Measurements from ENCODE around the gene OR52B6. TPM values are rescaled to one million over a fixed set of nuclear protein-coding genes. Genes with fewer than 3 reads are reported as not detected.
"Not testable (repeated sequence)": the region's sequence is repeated elsewhere in the genome, so short reads cannot be mapped to it uniquely, and the experiment has no call there.

The OR52B6 gene
- total RNA-seq, 1 donor from 2014 or later, result not detected

DNA sequence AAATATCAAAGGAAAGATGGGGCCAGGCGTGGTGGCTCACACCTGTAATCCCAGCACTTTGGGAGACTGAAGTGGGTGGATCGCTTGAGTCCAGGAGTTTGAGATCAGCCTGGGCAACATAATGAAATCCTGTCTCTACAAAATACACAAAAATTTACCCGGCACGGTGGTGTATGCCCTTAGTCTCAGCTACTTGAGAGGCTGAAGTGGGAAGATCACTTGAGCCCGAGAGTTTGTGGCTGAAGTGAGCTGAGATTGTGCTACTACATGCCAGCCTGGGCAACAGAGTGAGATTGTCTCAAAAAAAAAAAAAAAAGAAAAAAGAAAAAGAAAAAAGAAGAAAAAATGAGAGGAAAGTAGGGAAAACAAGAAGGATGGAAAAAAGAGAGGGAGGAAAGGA, 11.9 kb downstream of the OR52B6 start:
- no peak for ATAC-seq
- intact Hi-C loops (cut with micrococcal nuclease), result no loop called here
- no peak for DNase-seq

DNA sequence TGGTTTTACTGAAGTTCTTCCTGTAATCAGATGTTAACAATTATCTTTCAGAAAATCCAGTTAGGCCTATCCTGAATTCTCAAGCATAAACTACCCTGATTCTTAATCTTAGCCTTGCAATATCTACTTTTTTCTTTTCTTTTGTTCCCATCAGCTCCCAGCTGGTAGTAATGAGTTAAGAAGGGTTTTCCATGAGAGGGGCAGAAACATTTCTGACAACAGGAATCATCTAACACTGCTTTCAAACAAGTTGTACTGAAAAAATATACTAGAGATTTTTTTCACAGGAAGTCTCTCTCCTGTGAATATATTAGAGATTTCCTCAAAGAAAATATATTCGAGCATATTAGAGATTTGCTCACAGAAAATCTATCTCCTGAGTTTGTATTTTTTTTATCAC, 12.5 kb downstream of the OR52B6 start:
- intact Hi-C loops (cut with micrococcal nuclease), result no loop called here
- DNase-seq (no peak), ATAC-seq (no peak)

- DNase-seq (peak; percentile 57), ATAC-seq (peak; percentile 78)
- intact Hi-C loops (cut with micrococcal nuclease), result no loop called here
These were observed 16.0 kb downstream of the OR52B6 start, which contains the start of gene TRIM6 for GRCh38 chr11:5596607-5597201. TRIM6 (plus strand) TSS chr11:5596637; CDS start chr11:5596898, 261 bp downstream.

GRCh38 chr11:5597953-5598352, 17.3 kb downstream of the OR52B6 start:
- DNase-seq (no peak), ATAC-seq (peak; percentile 56)
- intact Hi-C loops (cut with micrococcal nuclease), result no loop called here

GRCh38 chr11:5600374-5600851, 19.7 kb downstream of the OR52B6 start:
- ATAC-seq (peak; percentile 82), DNase-seq (peak; percentile 61)
- intact Hi-C loops (cut with micrococcal nuclease), result no loop called here

- intact Hi-C loops (cut with micrococcal nuclease); DNase-seq; ATAC-seq: not testable (repeated sequence)
These were observed 22.1 kb downstream of the OR52B6 start for GRCh38 chr11:5602791-5603190.

DNA sequence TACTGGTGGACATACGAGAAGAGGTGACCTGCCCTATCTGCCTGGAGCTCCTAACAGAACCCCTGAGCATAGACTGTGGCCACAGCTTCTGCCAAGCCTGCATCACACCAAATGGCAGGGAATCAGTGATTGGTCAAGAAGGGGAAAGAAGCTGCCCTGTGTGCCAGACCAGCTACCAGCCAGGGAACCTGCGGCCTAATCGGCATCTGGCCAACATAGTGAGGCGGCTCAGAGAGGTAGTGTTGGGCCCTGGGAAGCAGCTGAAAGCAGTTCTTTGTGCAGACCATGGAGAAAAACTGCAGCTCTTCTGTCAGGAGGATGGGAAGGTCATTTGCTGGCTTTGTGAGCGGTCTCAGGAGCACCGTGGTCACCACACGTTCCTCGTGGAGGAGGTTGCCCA, 22.6 kb downstream of the OR52B6 start:
- no peak for ATAC-seq
- intact Hi-C loops (cut with micrococcal nuclease), result no loop called here
- DNase-seq, result no peak

DNA sequence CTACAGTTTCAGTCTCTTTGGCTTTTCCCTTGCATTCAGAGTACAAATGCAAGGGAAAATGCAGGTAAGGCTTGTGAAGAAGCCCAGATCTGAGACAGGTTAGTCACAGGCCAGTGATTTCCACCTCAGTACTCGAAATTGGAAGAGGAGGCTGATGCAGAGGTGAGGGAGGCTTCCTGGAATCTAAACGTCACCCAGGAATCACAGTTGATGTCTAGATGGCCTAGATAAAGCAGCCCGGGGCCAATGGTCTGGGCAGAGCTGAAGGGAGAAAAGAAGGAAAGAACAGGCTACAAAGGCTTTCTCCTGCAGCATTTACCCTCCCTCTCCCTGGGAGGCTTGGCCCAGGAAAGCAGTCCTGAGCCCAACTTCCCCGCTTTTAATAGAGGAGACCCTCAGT, 24.2 kb downstream of the OR52B6 start:
- intact Hi-C loops (cut with micrococcal nuclease), result no loop called here
- DNase-seq (no peak), ATAC-seq (no peak)

DNA sequence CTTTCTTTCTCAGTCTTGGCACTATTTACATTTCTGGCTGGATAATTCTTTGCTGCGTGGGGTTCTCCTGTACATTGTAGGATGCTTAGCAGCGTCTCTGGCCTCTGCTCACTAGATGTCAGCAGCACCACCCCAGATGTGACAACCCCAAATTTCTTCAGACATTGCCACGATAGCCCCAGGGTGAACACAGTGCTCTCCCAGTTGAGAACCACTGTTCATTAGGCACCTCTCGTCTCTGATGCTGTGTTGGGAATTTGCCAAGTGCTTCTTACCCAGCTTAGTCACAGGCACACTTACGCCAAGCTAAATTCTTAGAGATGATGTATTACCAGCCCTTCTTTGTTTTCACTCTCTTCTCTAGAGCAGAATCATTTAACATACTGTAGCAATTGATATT, 25.2 kb downstream of the OR52B6 start:
- intact Hi-C loops (cut with micrococcal nuclease), result no loop called here
- ATAC-seq (no peak), DNase-seq (no peak)

DNA sequence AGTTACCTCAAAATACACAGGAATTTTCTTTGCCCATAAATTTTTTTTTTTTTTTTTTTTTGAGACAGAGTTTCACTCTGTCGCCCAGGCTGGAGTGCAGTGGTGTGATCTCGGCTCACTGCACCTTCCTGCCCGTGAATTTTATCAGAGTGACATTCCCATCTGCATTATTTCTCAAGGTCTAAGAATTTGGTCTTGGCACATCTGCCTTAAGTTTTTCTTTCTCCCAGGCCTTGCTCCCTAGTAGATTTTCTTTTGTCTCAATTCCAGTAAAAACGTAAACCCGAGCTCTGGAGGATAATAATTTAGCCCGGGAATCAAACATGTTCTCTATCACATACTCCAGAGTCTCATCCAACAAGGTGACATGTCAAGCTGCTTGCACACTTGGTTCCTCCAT, 28.1 kb downstream of the OR52B6 start:
- DNase-seq (no peak), ATAC-seq (no peak)
- intact Hi-C loops (cut with micrococcal nuclease), result no loop called here

DNA sequence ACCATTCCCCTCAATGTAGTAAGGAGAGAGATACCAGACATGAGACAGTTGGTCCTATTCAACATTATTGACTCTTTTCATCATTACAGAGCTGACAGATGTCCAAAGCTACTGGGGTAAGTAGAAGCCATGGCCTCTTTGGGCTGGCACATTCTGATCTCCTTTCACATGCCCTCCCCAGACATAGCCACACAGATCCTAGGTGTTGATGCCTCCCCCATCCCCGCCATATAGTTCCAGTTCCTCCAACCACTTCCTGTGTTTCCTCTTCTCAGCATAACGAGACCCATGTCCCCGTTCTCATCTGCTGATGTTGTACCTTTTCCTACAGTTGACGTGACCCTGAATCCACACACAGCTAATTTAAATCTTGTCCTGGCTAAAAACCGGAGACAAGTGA, 29.8 kb downstream of the OR52B6 start:
- DNase-seq (no peak), ATAC-seq (no peak)
- intact Hi-C loops (cut with micrococcal nuclease), result no loop called here

GRCh38 chr11:5611627-5612026, 30.9 kb downstream of the OR52B6 start:
- intact Hi-C loops (cut with micrococcal nuclease), result no loop called here
- DNase-seq (no peak), ATAC-seq (no peak)

DNA sequence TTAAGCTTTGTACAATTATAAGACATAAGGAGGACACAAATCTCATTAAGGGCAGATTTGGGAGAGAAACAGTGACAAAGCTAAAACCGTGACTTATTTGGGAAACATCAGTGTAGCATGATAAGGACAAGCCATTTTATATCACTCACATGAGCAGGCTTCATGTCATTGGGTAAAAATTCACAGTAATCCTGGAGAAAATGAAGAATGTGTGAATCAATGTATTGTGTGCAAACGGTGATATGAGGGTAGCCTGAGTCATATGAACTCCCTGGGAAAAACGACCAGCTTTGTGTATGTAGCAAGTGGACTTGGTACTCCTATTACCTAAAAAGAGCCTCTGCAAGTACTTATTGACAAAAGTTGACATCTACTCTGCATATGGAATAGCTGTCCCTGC, 38.1 kb downstream of the OR52B6 start:
- intact Hi-C loops (cut with micrococcal nuclease), result no loop called here
- DNase-seq (no peak), ATAC-seq (no peak)

DNA sequence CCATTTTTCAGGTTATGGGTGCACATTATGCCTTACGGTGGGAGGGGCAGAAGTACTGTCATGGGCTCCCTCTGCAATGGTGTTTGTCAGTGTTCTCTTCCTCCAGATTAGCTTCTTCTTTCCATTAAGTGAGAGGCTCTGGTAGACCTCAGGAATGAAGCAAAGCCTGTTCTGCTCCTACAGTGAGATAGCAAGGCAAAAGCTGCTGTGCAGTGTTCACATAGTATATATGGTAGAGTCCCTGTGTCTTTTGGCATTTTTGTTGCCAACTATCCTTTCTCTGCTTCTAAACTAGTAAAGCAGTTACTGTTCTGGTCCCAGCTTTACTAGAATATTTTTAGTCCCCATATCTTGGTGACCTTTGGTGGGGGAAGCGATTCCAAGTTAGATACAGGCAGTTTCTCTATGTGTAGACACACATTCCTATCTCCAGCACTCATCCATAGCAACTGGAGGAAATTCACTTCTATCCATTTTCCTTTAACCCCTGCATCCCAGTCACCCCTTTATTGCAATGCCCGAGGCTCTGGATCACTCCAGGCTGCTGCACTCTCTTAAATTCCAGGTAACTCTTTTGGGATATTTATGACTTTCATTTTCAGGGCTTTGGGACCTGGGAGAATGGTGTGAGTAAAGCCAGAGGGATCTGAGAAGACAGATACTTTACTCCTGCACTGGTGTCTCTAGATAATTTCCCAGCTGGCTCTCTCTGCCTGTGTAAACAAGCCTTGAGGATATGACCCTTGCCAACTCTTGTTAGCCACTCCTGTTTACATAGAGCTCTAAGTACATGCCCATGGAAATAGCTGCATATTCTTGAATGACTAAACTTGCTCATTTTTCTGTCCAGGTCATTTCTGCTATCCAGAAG, 40.2 kb downstream of the OR52B6 start:
- DNase-seq (no peak), ATAC-seq (peak; percentile 54)
- intact Hi-C loops (cut with micrococcal nuclease), result no loop called here

DNA sequence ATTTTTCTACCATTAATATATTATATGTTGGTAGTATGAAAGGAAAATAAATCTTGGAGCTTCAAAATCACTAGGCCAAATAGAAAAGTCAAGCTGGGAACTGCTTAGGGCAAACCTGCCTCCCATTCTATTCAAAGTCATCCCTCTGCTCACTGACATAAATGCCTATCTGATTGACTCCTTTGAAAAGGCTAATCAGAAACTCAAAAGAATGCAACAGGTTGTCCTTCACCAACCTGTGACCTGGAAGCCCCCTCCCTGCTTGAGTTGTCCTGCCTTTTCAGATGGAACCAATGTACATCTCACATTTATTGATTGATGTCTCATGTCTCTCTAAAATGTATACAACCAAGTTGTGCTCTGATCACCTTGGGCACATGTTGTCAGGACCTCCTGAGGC, 40.9 kb downstream of the OR52B6 start:
- DNase-seq (no peak), ATAC-seq (no peak)
- intact Hi-C loops (cut with micrococcal nuclease), result no loop called here

GRCh38 chr11:5622802-5623201, 42.1 kb downstream of the OR52B6 start:
- intact Hi-C loops (cut with micrococcal nuclease), result no loop called here
- ATAC-seq, result no peak
- DNase-seq, result no peak

DNA sequence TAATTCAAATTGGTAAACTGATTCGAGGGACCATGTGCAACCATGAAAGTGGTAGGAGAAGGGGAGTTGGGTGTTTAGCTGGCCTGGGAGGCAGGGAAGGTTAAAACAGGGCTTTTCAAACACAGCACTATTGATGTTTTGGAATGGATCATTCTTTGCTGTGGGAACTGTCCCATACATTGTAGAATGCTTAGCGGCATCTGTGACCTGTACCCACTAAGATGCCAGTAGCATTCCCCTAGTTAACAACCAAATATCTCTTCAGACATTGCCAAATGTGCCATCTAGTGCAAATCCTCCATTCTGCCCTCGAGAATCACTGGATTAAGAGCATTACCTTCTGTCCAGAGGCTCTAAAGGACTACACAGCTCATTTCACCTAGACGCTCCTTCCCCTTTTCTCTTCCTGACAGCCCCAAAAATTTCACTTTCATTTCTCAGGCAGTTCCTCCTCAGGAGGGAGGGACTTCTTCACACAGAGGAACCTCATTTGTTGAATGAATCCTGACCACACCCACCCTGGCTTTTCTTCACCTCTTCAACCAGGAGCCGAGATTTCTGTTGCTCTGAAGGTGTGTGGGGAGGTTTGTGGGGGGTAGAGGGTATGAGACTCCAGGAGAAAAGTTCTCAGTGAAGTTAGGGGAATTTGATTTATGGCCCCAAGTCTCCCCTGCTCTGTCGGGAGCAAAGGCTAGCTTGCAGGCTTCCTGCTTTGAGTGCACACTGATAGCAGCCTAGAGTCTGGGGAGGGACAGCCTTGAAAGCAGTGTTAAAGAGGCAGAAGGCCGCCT, 44.0 kb downstream of the OR52B6 start, which contains the start of gene TRIM34:
TRIM34 (plus strand) TSS at position 513 of the 791 bp plus-strand sequence. CDS start 7,331 bp downstream, outside the sequence.
- ATAC-seq, result peak; percentile 97
- intact Hi-C loops (cut with micrococcal nuclease), result no loop called here
- no peak for DNase-seq

DNA sequence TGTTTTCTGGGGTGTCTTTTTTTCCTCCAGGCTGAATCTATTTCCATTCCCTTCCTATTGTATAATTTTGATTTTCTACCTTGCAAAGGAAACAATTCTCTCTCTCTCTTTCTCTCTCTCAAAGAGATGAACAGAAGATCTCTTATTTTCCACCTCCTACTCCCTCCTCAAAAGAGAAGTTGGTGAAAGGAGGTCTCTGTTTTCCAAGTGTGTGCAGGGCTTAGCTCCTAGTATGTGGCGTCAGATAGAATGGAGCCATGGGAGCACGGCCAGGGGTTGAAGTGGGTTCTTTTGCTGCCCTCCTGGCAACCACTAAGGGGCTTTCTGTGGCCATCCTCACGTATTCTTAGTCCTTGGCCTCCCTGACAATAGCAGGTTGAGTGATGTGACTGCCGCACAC, 44.6 kb downstream of the OR52B6 start:
- peak; percentile 15 for ATAC-seq
- intact Hi-C loops (cut with micrococcal nuclease), result no loop called here
- no peak for DNase-seq

DNA sequence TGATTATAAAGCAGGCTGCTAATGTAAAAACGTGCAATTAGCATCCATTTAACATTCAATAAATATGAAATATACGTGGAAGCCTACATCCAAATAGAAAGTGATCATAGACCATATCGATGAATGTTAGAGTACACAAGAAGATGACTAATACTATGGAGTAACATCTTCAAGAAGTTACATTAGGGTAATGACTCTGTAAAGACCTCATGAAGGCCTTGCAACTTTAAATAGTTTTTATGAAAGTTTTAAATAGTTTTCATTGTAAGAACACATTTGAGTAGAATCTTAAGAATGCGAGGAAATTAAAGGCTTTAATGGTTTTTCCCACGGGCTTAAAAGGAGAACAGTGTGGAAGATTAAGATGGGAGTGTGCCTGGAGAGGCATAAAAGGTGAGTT, 45.5 kb downstream of the OR52B6 start:
- no peak for DNase-seq
- no peak for ATAC-seq
- intact Hi-C loops (cut with micrococcal nuclease), result no loop called here

DNA sequence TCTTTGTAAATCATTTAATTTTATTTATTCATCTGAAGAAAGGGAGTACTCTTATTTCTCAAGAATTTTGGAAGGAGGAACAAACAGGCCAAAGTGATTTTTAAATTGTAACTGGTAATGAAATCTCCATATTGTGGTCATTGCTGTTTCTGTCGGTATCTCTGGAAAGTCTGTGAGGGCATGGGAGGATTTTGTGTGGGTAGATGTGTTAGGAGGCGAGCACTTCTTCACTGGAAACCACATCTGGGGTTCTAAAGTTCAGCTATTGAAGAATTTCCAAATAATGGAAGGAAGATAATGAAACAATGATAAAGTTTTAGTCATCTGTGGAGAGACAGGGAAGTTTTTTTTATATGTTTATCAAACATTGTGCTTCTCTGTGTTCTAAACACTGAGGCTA, 50.7 kb downstream of the OR52B6 start:
- ATAC-seq (no peak), DNase-seq (no peak)
- intact Hi-C loops (cut with micrococcal nuclease), result no loop called here
